SK-N-SH (cell line): ENCODE results near the gene RNF13. TPM values are rescaled to one million over a fixed set of nuclear protein-coding genes. Genes with fewer than 3 reads are reported as not detected.
A peak's percentile ranks its signal among the peaks of the same experiment; 100 is the strongest.

Source experiments
- CTCF ChIA-PET: fragments of 300-600, 350-600 bp; formaldehyde crosslinking; extraction: SDS; loops from one replicate; lab custom pipeline; 2021; lab: Yijun Ruan, JAX
- POLR2A ChIA-PET: fragments of 350-600 bp; sonication (Branson Sonifier 250); formaldehyde crosslinking; extraction: SDS; loops from one replicate; lab custom pipeline; 2020; ENCODE audit warnings: antibody characterized with exemption, inconsistent platforms; lab: Yijun Ruan, JAX
- DNase-seq: peaks from one replicate; pipeline ENCODE4 v3.0.0; 2012
- H2AFZ ChIP-seq: fragments of 200-600 bp; sonication (generic); 2 replicates; pipeline ENCODE4 v1.8.1; 2016; ENCODE audit warnings: antibody characterized with exemption, mild to moderate bottlenecking, low read depth
- H3F3A ChIP-seq: fragments of 200-600 bp; sonication (generic); replicated peaks from 2 replicates; pipeline ENCODE3; 2016; ENCODE audit warnings: antibody characterized with exemption, mild to moderate bottlenecking; ENCODE audit not compliant: insufficient read depth
- H3K27ac ChIP-seq, 2 experiments: fragments of 200-500 bp in 1 of 2; fragments of 200-600 bp in 1 of 2; sonication (Bioruptor generic) in 1 of 2; sonication (generic), shearing (Covaris generic) in 1 of 2; 2 replicates each; pipeline versions ENCODE4 v1.5.1 to v1.6.1; 2014 to 2016; ENCODE audit warnings: low read depth in 2 of 2, inconsistent platforms in 1 of 2, low read length in 1 of 2, mild to moderate bottlenecking in 1 of 2, mixed read lengths in 1 of 2
- H3K27me3 ChIP-seq: fragments of 200-600 bp; sonication (generic), shearing (Covaris generic); 2 replicates; pipeline ENCODE4 v1.6.1; 2016; ENCODE audit warnings: mixed run types; ENCODE audit not compliant: insufficient read depth
- H3K36me3 ChIP-seq, 2 experiments: fragments of 200-500 bp in 1 of 2; fragments of 200-600 bp in 1 of 2; sonication (Bioruptor generic) in 1 of 2; sonication (generic) in 1 of 2; replicated peaks in 1 of 2; 2 replicates each; pipeline versions ENCODE3 to v1.5.1; 2014 to 2016; ENCODE audit warnings: low read length in 1 of 2, mild to moderate bottlenecking in 1 of 2; ENCODE audit not compliant: insufficient read depth in 2 of 2, control insufficient read depth in 1 of 2
- H3K4me1 ChIP-seq, 2 experiments: fragments of 200-500 bp in 1 of 2; fragments of 200-600 bp in 1 of 2; sonication (Bioruptor generic) in 1 of 2; sonication (generic), shearing (Covaris generic) in 1 of 2; 2 replicates each; pipeline versions ENCODE4 v1.5.1 to v1.6.1; 2014 to 2016; ENCODE audit warnings: low read depth in 1 of 2, low read length in 1 of 2, mixed run types in 1 of 2; ENCODE audit not compliant: insufficient read depth in 2 of 2, control insufficient read depth in 1 of 2
- H3K4me2 ChIP-seq: fragments of 200-600 bp; sonication (generic), shearing (Covaris generic); 2 replicates; pipeline ENCODE4 v1.6.1; 2017; ENCODE audit warnings: mixed run types
- H3K4me3 ChIP-seq, 2 experiments: fragments of 200-500 bp in 1 of 2; fragments of 200-600 bp in 1 of 2; sonication (Bioruptor generic) in 1 of 2; sonication (generic), shearing (Covaris generic) in 1 of 2; 2 replicates each; pipeline versions ENCODE4 v1.5.1 to v1.8.1; 2014 to 2016; ENCODE audit warnings: low read depth in 2 of 2, inconsistent platforms in 1 of 2, low read length in 1 of 2, mild to moderate bottlenecking in 1 of 2, mixed read lengths in 1 of 2, moderate library complexity in 1 of 2
- H3K79me2 ChIP-seq: fragments of 200-600 bp; sonication (generic); 2 replicates; pipeline ENCODE4 v1.8.1; 2017; ENCODE audit warnings: mild to moderate bottlenecking; ENCODE audit not compliant: insufficient read depth
- H3K9ac ChIP-seq: fragments of 200-600 bp; sonication (generic); 2 replicates; pipeline ENCODE4 v1.6.1; 2017; ENCODE audit warnings: mixed run types
- H3K9me2 ChIP-seq: fragments of 200-600 bp; sonication (generic); 2 replicates; pipeline ENCODE4 v1.6.1; 2017; ENCODE audit warnings: mixed run types
- H3K9me3 ChIP-seq: fragments of 200-600 bp; sonication (generic); 2 replicates; pipeline ENCODE4 v1.6.1; 2017; ENCODE audit warnings: mixed run types, mild to moderate bottlenecking, moderate library complexity
- H4K20me1 ChIP-seq: fragments of 200-600 bp; sonication (generic); 2 replicates; pipeline ENCODE4 v1.6.1; 2017; ENCODE audit warnings: mild to moderate bottlenecking, mixed run types; ENCODE audit not compliant: insufficient read depth
- CHD2 ChIP-seq: fragments of 150-350 bp; IDR thresholded peaks from 2 replicates; pipeline ENCODE4 v1.6.1; 2018; ENCODE audit warnings: low read length; ENCODE audit not compliant: partially characterized antibody
- EP300 ChIP-seq, 2 experiments: IDR thresholded peaks; 2 replicates each; pipeline versions ENCODE4 v1.4.0 to v1.6.1; 2012; ENCODE audit warnings: borderline replicate concordance in 1 of 2, low read depth in 1 of 2, low read length in 1 of 2
- EZH2phosphoT487 ChIP-seq: fragments of 200-600 bp; sonication (generic); IDR thresholded peaks from 2 replicates; pipeline ENCODE4 v1.6.1; 2017; ENCODE audit warnings: low read depth, mixed run types, mild to moderate bottlenecking, antibody characterized with exemption, moderate library complexity, borderline replicate concordance
- FOSL2 ChIP-seq: IDR thresholded peaks from 2 replicates; pipeline ENCODE4 v1.4.0; 2012; ENCODE audit warnings: low read depth, mild to moderate bottlenecking, moderate library complexity, borderline replicate concordance
- FOXJ3 ChIP-seq: sonication (generic); formaldehyde crosslinking; IDR thresholded peaks from 2 replicates; pipeline ENCODE4 v1.5.1; 2020; ENCODE audit warnings: mild to moderate bottlenecking, missing genetic modification reagents
- FOXM1 ChIP-seq: IDR thresholded peaks from 2 replicates; pipeline ENCODE4 v1.4.0; 2012; ENCODE audit warnings: low read depth, mild to moderate bottlenecking
- GATA2 ChIP-seq: sonication (generic); formaldehyde crosslinking; IDR thresholded peaks from 2 replicates; pipeline ENCODE4 v1.5.0; 2020; ENCODE audit warnings: mild to moderate bottlenecking, missing genetic modification reagents
- JUND ChIP-seq: IDR thresholded peaks from 2 replicates; pipeline ENCODE4 v1.4.0; 2012
- MAX ChIP-seq: IDR thresholded peaks from 2 replicates; pipeline ENCODE4 v1.4.0; 2012; ENCODE audit warnings: low read depth
- MEF2A ChIP-seq: IDR thresholded peaks from 2 replicates; pipeline ENCODE4 v1.4.0; 2012; ENCODE audit warnings: low read depth, borderline replicate concordance
- NFIC ChIP-seq: IDR thresholded peaks from 2 replicates; pipeline ENCODE4 v1.4.0; 2012; ENCODE audit warnings: borderline replicate concordance
- PBX3 ChIP-seq: IDR thresholded peaks from 2 replicates; pipeline ENCODE4; 2012
- POLR2AphosphoS5 ChIP-seq: IDR thresholded peaks from 2 replicates; pipeline ENCODE4 v1.6.1; 2012; ENCODE audit warnings: low read depth, low read length
- SIN3A ChIP-seq: IDR thresholded peaks from 2 replicates; pipeline ENCODE4 v1.6.1; 2012; ENCODE audit warnings: low read depth, mild to moderate bottlenecking, low read length, moderate library complexity, borderline replicate concordance
- TCF12 ChIP-seq: IDR thresholded peaks from 2 replicates; pipeline ENCODE4 v1.4.0; 2012
- ZBTB33 ChIP-seq: IDR thresholded peaks from 2 replicates; pipeline ENCODE4 v1.4.0; 2012; ENCODE audit warnings: low read depth, borderline replicate concordance
- WGBS: methylation state at CpG from one replicate; pipeline ENCODE4 v1.1.6; 2017; ENCODE audit warnings: low lambda C conversion rate; 5-methylcytosine and 5-hydroxymethylcytosine counted together
- polyA plus RNA-seq, 3 experiments: library from polyadenylated mRNA; depleted of rRNA; stranded (reverse); fragments of >200 nt; gene quantifications; 2 replicates each; pipeline ENCODE4 v1.2.3, GENCODE V29; 2012

RNF13 gene
- polyA plus RNA-seq, 1 of the 3 experiments (the other 2 are of a cell fraction): 14.9 TPM

GRCh38 chr3:150005243-150006112 is 192.5 kb downstream of the RNF13 start:
- ChIA-PET POLR2A (no interaction called here), CTCF (interaction anchor here (1.2 kb wide), 1 partner anchor 32 kb away, joined by 3 read pairs; no protein-coding TSS in a partner anchor)
- H3K9ac ChIP-seq: peak overlapping the region; percentile 16; the same call in 1 of the 2 replicates
- no peaks in the 10 kb centered on the region for H3K9me3 ChIP-seq
- peak overlapping the region; percentile 57 for H3K4me2 ChIP-seq
- TF ChIP-seq CHD2 (no peak), PBX3 (peak; percentile 78), NFIC (peak; percentile 42; the same call in 1 of the 2 replicates), MEF2A (no peak), POLR2AphosphoS5 (peak; percentile 60; the same call in 1 of the 2 replicates), MAX (0 out of 2 replicates have a peak, but pooled peaks have one; percentile 42), JUND (peak; percentile 94), EZH2phosphoT487 (no peak), FOXJ3 (no peak), FOSL2 (peak; percentile 81; the same call in 1 of the 2 replicates), SIN3A (no peak), ZBTB33 (no peak), TCF12 (peak; percentile 96), EP300 (IDR thresholded peaks at IDR 0.05; ENCODE audit: borderline replicate concordance in 1 of 2, low read depth in 1 of 2, low read length in 1 of 2) (peak in 1 of 2 experiments; percentile 81; a peak in 1 of 4 replicates), GATA2 (CRISPR knock-in tag) (no peak), FOXM1 (peak; percentile 41; the same call in 1 of the 2 replicates)
- no peak for DNase-seq
- peaks cover 22% of the 10 kb centered on the region for H3F3A ChIP-seq
- peaks cover 0 to 6% of the 10 kb centered on the region in 2 experiments; a peak in 3 of 4 replicates for H3K4me1 ChIP-seq
- H3K27ac ChIP-seq: peak overlapping the region; percentile 34 to 86; a peak in 3 of 4 replicates
- H3K9me2 ChIP-seq: no peaks in the 10 kb centered on the region
- H3K27me3 ChIP-seq: no peaks in the 10 kb centered on the region
- WGBS: 20% methylated on average over 4 of the region's 4 CpGs
- H2AFZ ChIP-seq: no peak overlapping the region
- no peaks in the 10 kb centered on the region for H3K79me2 ChIP-seq
- no peak overlapping the region for H3K4me3 ChIP-seq
- H4K20me1 ChIP-seq: no peaks in the 10 kb centered on the region
- H3K36me3 ChIP-seq: no peaks in the 10 kb centered on the region
